OCI-LY7 (cell line): ENCODE data around the gene RBM20. TPM values are rescaled to one million over a fixed set of nuclear protein-coding genes. Genes with fewer than 3 reads are reported as not detected.

Experiments
- BruUV-seq: library from RNA; stranded (reverse); fragments of 400-500 nt; replicated peaks from 2 replicates; lab custom pipeline; 2021; lab: Mats Ljungman, UMichigan
- CTCF ChIA-PET: fragments of 300-600 bp; sonication (Branson Sonifier 250); formaldehyde crosslinking; loops from one replicate; lab custom pipeline; 2022; ENCODE audit warnings: antibody characterized with exemption; ENCODE audit not compliant: unreplicated experiment; lab: Charles Lee
- POLR2A ChIA-PET: fragments of 300-600 bp; sonication (Branson Sonifier 250); formaldehyde crosslinking; loops from one replicate; lab custom pipeline; 2022; ENCODE audit warnings: antibody characterized with exemption; lab: Charles Lee
- DNase-seq: peaks from one replicate; pipeline ENCODE4 v3.0.0-alpha.2; 2015; ENCODE audit warnings: low spot score
- H2AFZ ChIP-seq: fragments of 200-600 bp; sonication (generic), shearing (Covaris generic); 2 replicates; pipeline ENCODE4 v1.6.1; 2014; ENCODE audit warnings: mild to moderate bottlenecking, antibody characterized with exemption, low read length, moderate library complexity
- H3K27ac ChIP-seq: fragments of 200-600 bp; sonication (generic); 2 replicates; pipeline ENCODE4 v1.5.1; 2014; ENCODE audit warnings: mixed run types, low read depth, mild to moderate bottlenecking, moderate library complexity, low read length, inconsistent platforms; ENCODE audit not compliant: poor library complexity, severe bottlenecking
- H3K36me3 ChIP-seq: fragments of 200-600 bp; sonication (generic); 2 replicates; pipeline ENCODE4 v1.6.1; 2014; ENCODE audit warnings: mild to moderate bottlenecking, antibody characterized with exemption, low read length, moderate library complexity, mixed read lengths; ENCODE audit not compliant: insufficient read depth
- H3K4me1 ChIP-seq: fragments of 200-600 bp; sonication (generic); 2 replicates; pipeline ENCODE4 v1.5.1; 2014; ENCODE audit warnings: mild to moderate bottlenecking, low read length; ENCODE audit not compliant: insufficient read depth, poor library complexity, severe bottlenecking
- H3K4me2 ChIP-seq: fragments of 200-600 bp; sonication (generic); 2 replicates; pipeline ENCODE4 v1.6.1; 2014; ENCODE audit warnings: mild to moderate bottlenecking, low read length
- H3K4me3 ChIP-seq: fragments of 200-600 bp; sonication (generic); 2 replicates; pipeline ENCODE4 v1.5.1; 2014; ENCODE audit warnings: mild to moderate bottlenecking, low read depth, low read length; ENCODE audit not compliant: poor library complexity, severe bottlenecking
- H3K79me2 ChIP-seq: fragments of 200-600 bp; sonication (generic); 2 replicates; pipeline ENCODE4 v1.6.1; 2016; ENCODE audit warnings: low read depth, mild to moderate bottlenecking, low read length, moderate library complexity, mixed read lengths; ENCODE audit not compliant: insufficient read depth
- H3K9me2 ChIP-seq: fragments of 200-600 bp; sonication (generic); 2 replicates; pipeline ENCODE4 v1.6.1; 2016; ENCODE audit warnings: mild to moderate bottlenecking, low read length, mixed read lengths; ENCODE audit not compliant: insufficient read depth
- H3K9me3 ChIP-seq: fragments of 200-600 bp; sonication (generic); 2 replicates; pipeline ENCODE4 v1.6.1; 2014; ENCODE audit warnings: mild to moderate bottlenecking, mixed run types, low read length, mixed read lengths
- H4K20me1 ChIP-seq: fragments of 200-600 bp; sonication (generic); 2 replicates; pipeline ENCODE4 v1.6.1; 2014; ENCODE audit warnings: mild to moderate bottlenecking, antibody characterized with exemption, low read length, moderate library complexity, mixed read lengths; ENCODE audit not compliant: insufficient read depth
- CTCF ChIP-seq: fragments of 200-600 bp; sonication (generic); conservative IDR thresholded peaks from 2 replicates; pipeline ENCODE4 v1.5.1; 2014; ENCODE audit warnings: mild to moderate bottlenecking, antibody characterized with exemption, low read length, moderate library complexity, mixed read lengths
- EZH2phosphoT487 ChIP-seq: fragments of 200-600 bp; sonication (generic); IDR thresholded peaks from 2 replicates; pipeline ENCODE4 v1.6.1; 2018; ENCODE audit warnings: low read depth, borderline replicate concordance, mild to moderate bottlenecking, mixed run types, antibody characterized with exemption, low read length, moderate library complexity, mixed read lengths
- intact Hi-C: fragments of 100-400 bp; cut with micrococcal nuclease; formaldehyde crosslinking; loops from one replicate; pipeline ENCODE4 v1.10.0; 2022; ENCODE audit not compliant: unreplicated experiment
- total RNA-seq, 2 experiments: library from RNA; depleted of rRNA in 1 of 2; stranded (reverse); fragments of >200 nt in 1 of 2; shearing (Covaris generic) in 1 of 2; gene quantifications; 2 replicates each; pipeline ENCODE4 v1.2.3, GENCODE V29; 2014 to 2022

Gene RBM20
- total RNA-seq, 2 experiments from 2014 or later: 0.35 to 1.0 TPM

DNA sequence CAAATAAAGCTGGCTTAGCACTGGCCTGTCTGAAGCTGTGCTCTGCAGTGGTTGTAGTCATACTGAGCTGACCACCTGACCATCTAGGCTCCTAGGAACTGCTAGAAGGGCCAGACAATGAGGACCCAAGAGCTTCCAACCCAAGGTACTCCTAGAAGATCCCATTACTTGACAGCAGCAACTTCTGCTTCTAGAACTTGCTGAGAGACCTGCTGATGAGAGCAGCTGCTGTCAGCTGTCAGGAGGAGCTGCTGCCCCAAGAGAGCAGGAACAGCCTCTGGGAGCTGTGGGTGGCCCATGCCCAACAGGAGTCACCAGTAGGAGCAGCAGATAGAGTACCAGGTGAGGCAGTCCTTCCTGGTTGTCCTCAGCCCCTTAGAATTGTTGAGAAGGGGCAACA, 70.2 kb downstream of the RBM20 start:
- POLR2A ChIA-PET: interaction anchor here (1.3 kb wide), 1 partner anchor 8 kb away, joined by 3 read pairs; no protein-coding TSS in a partner anchor
- CTCF ChIA-PET: no interaction called here
- H3K4me3 ChIP-seq: no peak overlapping the region
- H3K79me2 ChIP-seq: no peaks in the 10 kb centered on the region
- no peak for TF ChIP-seq CTCF
- TF ChIP-seq EZH2phosphoT487: no peak
- H3K27ac ChIP-seq: no peak overlapping the region
- intact Hi-C loops: no loop called here
- H3K4me2 ChIP-seq: no peak overlapping the region
- H3K36me3 ChIP-seq: no peaks in the 10 kb centered on the region
- H4K20me1 ChIP-seq: no peaks in the 10 kb centered on the region
- BruUV-seq: no TSS peak
- DNase-seq: no peak
- H3K9me2 ChIP-seq: no peaks in the 10 kb centered on the region
- H3K9me3 ChIP-seq: no peaks in the 10 kb centered on the region
- H3K4me1 ChIP-seq: peaks cover 24% of the 10 kb centered on the region
- H2AFZ ChIP-seq: no peak overlapping the region

DNA sequence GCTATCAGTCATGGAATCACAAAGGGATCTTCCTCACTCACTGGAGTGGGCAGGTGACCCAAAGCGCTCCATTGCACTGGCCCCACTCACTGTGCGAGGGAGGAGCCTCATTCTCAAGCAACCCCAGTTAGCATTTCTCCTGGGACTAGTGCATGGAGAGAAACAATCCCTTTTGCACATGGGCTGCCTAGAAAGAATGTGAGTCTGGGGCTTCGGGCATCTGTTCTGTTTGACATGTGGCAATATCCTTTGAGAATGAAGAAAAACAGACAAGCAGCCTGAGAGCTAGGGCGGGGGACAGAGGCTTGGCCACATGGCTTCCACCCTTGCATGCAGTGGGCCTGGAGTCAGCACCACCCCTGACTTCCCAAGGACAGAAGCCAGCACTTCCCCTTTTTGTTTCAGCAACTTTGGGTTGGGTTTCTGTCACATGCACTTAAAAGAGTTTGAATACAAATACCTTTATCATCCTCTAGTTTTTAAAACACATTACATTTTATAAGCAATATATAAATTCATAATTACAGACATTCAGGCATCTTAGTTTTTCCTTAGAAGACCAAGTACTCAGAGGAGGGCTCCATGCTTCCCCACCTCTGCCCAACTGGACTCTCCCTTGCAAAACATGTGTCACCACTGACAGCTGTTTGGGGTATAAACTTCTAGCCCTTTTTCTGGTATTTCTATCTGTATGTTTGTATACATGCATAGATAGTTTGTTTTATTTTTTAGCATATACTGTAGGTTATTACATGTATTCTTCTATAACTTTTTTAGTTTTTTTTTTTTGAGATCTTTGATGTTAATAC, 73.8 kb downstream of the RBM20 start:
- POLR2A ChIA-PET: interaction anchor here (0.6 to 1.0 kb wide), 3 partner anchors 69 to 1583 kb away, joined by 3 to 6 read pairs (median 4); no protein-coding TSS in a partner anchor
- no peaks in the 10 kb centered on the region for H3K79me2 ChIP-seq
- intact Hi-C loops: no loop called here
- no peak overlapping the region for H3K4me3 ChIP-seq
- no peaks in the 10 kb centered on the region for H3K36me3 ChIP-seq
- no peaks in the 10 kb centered on the region for H3K9me2 ChIP-seq
- DNase-seq: peak; percentile 60
- peak overlapping the region; percentile 58; the same call in 1 of the 2 replicates for H2AFZ ChIP-seq
- peak overlapping the region; percentile 25; the same call in 1 of the 2 replicates for H3K4me2 ChIP-seq
- no peaks in the 10 kb centered on the region for H3K9me3 ChIP-seq
- CTCF ChIA-PET: no interaction called here
- H3K4me1 ChIP-seq: peaks cover 42% of the 10 kb centered on the region
- no TSS peak for BruUV-seq
- no peaks in the 10 kb centered on the region for H4K20me1 ChIP-seq
- no peak overlapping the region for H3K27ac ChIP-seq
- TF ChIP-seq CTCF (no peak), EZH2phosphoT487 (no peak)
